Natural killer cell (primary cell): ENCODE measurements around the gene SKAP2. TPM values are rescaled to one million over a fixed set of nuclear protein-coding genes. Genes with fewer than 3 reads are reported as not detected.

Source experiments
- ATAC-seq, 3 donors: fragments of 150-1000 bp in 2 of 3; fragments of 200-7000 bp in 1 of 3; cut with Tn5 transposase; 1 replicate in 1 of 3; 2 replicates in 2 of 3; pipeline ENCODE4 v1.10.0; 2021; ENCODE audit warnings: mild to moderate bottlenecking in 2 of 3, moderate library complexity in 2 of 3
- DNase-seq, 2 donors: peaks; one replicate each; pipeline versions ENCODE4 v3.0.0 to v3.0.0-alpha.2; 2013 to 2021; ENCODE audit warnings: mixed read lengths in 1 of 2
- H3K27ac ChIP-seq: one replicate; pipeline ENCODE4 v1.5.1; 2013; ENCODE audit warnings: mild to moderate bottlenecking, low read length
- H3K27me3 ChIP-seq: one replicate; pipeline ENCODE4 v1.6.1; 2013; ENCODE audit warnings: low read length; ENCODE audit not compliant: control insufficient read depth, insufficient read depth
- H3K36me3 ChIP-seq: one replicate; pipeline ENCODE4 v1.6.1; 2013; ENCODE audit warnings: low read length; ENCODE audit not compliant: control insufficient read depth, insufficient read depth
- H3K4me1 ChIP-seq: one replicate; pipeline ENCODE4 v1.6.1; 2013; ENCODE audit warnings: low read length; ENCODE audit not compliant: control insufficient read depth, insufficient read depth
- H3K4me3 ChIP-seq: one replicate; pipeline ENCODE4 v1.5.1; 2013; ENCODE audit warnings: low read length
- H3K9me3 ChIP-seq: one replicate; pipeline ENCODE4 v1.6.1; 2013; ENCODE audit warnings: low read length; ENCODE audit not compliant: control insufficient read depth, insufficient read depth
- H3K27ac Mint-ChIP-seq, 2 donors: one replicate each; pipeline ENCODE4 v1.8.0; 2022; ENCODE audit warnings: mild to moderate bottlenecking in 2 of 2, mixed read lengths in 2 of 2, moderate library complexity in 1 of 2
- H3K27me3 Mint-ChIP-seq, 2 donors: one replicate each; pipeline ENCODE4 v1.8.0; 2022; ENCODE audit warnings: low read depth in 2 of 2, mixed read lengths in 2 of 2
- H3K36me3 Mint-ChIP-seq: one replicate; pipeline ENCODE4 v1.8.0; 2022; ENCODE audit warnings: mixed read lengths
- H3K4me1 Mint-ChIP-seq, 2 donors: one replicate each; pipeline ENCODE4 v1.8.0; 2022; ENCODE audit warnings: mixed read lengths in 2 of 2
- H3K4me3 Mint-ChIP-seq: one replicate; pipeline ENCODE4 v1.8.0; 2022; ENCODE audit warnings: mild to moderate bottlenecking, moderate library complexity, mixed read lengths
- H3K9me3 Mint-ChIP-seq, 2 donors: one replicate each; pipeline ENCODE4 v1.8.0; 2022; ENCODE audit warnings: mixed read lengths in 2 of 2
- WGBS: methylation state at CpG from one replicate; pipeline ENCODE4 v1.1.7; 2013; ENCODE audit warnings: missing lambda C conversion rate; ENCODE audit not compliant: insufficient coverage; 5-methylcytosine and 5-hydroxymethylcytosine counted together
- intact Hi-C: fragments of 100-400 bp; cut with micrococcal nuclease; formaldehyde crosslinking; loops from one replicate; pipeline ENCODE4 v1.14.2; 2022
- total RNA-seq, 4 donors: library from RNA; stranded (reverse); fragments of 120-200 nt in 1 of 4; gene quantifications; one replicate each; pipeline versions ENCODE4 v1.2.3 to v1.2.4, GENCODE V29; 2013 to 2022
- TF ChIP-seq, protein P1 (sequence below): fragments of 200-600 bp; IDR thresholded peaks from one replicate; pipeline ENCODE4 v1.8.0; 2022; ENCODE audit warnings: antibody characterized with exemption

Gene SKAP2
- total RNA-seq, 3 donors from 2014 or later (not counting 1 experiment from before 2014, with no cell fraction given): 26.8 to 42.4 (median 35.1) TPM

- Histone ChIP-seq H3K4me1 (no peaks in the 10 kb centered on the region), H3K27me3 (peaks cover 10% of the 10 kb centered on the region), H3K27ac (no peak overlapping the region), H3K4me3 (no peak overlapping the region), H3K9me3 (no peaks in the 10 kb centered on the region), H3K36me3 (no peaks in the 10 kb centered on the region)
- Mint-ChIP-seq H3K36me3 (no peaks in the 10 kb centered on the region), H3K4me1 (no peaks in the 10 kb centered on the region), H3K4me3 (no peak overlapping the region), H3K27me3 (peaks cover 18 to 50% of the 10 kb centered on the region in 2 donors), H3K27ac (no peak overlapping the region), H3K9me3 (no peaks in the 10 kb centered on the region)
- DNase-seq (no peak), ATAC-seq (no peak)
- TF ChIP-seq, protein P1, sequence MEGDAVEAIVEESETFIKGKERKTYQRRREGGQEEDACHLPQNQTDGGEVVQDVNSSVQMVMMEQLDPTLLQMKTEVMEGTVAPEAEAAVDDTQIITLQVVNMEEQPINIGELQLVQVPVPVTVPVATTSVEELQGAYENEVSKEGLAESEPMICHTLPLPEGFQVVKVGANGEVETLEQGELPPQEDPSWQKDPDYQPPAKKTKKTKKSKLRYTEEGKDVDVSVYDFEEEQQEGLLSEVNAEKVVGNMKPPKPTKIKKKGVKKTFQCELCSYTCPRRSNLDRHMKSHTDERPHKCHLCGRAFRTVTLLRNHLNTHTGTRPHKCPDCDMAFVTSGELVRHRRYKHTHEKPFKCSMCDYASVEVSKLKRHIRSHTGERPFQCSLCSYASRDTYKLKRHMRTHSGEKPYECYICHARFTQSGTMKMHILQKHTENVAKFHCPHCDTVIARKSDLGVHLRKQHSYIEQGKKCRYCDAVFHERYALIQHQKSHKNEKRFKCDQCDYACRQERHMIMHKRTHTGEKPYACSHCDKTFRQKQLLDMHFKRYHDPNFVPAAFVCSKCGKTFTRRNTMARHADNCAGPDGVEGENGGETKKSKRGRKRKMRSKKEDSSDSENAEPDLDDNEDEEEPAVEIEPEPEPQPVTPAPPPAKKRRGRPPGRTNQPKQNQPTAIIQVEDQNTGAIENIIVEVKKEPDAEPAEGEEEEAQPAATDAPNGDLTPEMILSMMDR: no peak
- no CpG with 5 or more reads among the region's 1 CpG for WGBS
- intact Hi-C loops: no loop called here
Observed at GRCh38 chr7:26897928-26898327, 33.5 kb upstream of the SKAP2 start.

GRCh38 chr7:26891400-26892350 lies 27.3 kb upstream of the SKAP2 start:
- DNase-seq (no peak), ATAC-seq (no peak)
- no peaks in the 10 kb centered on the region for H3K36me3 Mint-ChIP-seq
- H3K27me3 Mint-ChIP-seq: peaks cover 7 to 29% of the 10 kb centered on the region in 2 donors
- 64% methylated on average over 3 of the region's 3 CpGs for WGBS
- H3K4me3 Mint-ChIP-seq: no peak overlapping the region
- no peaks in the 10 kb centered on the region for H3K4me1 ChIP-seq
- no peaks in the 10 kb centered on the region for H3K9me3 ChIP-seq
- TF ChIP-seq, protein P1: no peak
- H3K4me3 ChIP-seq: no peak overlapping the region
- intact Hi-C loops: no loop called here
- H3K36me3 ChIP-seq: no peaks in the 10 kb centered on the region
- no peak overlapping the region for H3K27ac ChIP-seq
- no peaks in the 10 kb centered on the region for H3K4me1 Mint-ChIP-seq
- H3K27me3 ChIP-seq: peaks cover 2% of the 10 kb centered on the region
- H3K9me3 Mint-ChIP-seq: no peaks in the 10 kb centered on the region
- no peak overlapping the region for H3K27ac Mint-ChIP-seq

- peaks cover 2% of the 10 kb centered on the region for H3K27me3 ChIP-seq
- Mint-ChIP-seq H3K36me3 (peaks cover 13% of the 10 kb centered on the region), H3K9me3 (peaks cover 2 to 8% of the 10 kb centered on the region in 2 donors), H3K4me3 (no peak overlapping the region), H3K4me1 (no peaks in the 10 kb centered on the region), H3K27me3 (peaks cover 17 to 32% of the 10 kb centered on the region in 2 donors), H3K27ac (no peak overlapping the region)
- intact Hi-C loops: no loop called here
- TF ChIP-seq, protein P1: no peak
- DNase-seq (no peak), ATAC-seq (no peak)
- WGBS: no CpG with 5 or more reads among the region's 2 CpGs
- no peak overlapping the region for H3K27ac ChIP-seq
- H3K4me3 ChIP-seq: no peak overlapping the region
- no peaks in the 10 kb centered on the region for H3K9me3 ChIP-seq
- no peaks in the 10 kb centered on the region for H3K4me1 ChIP-seq
- no peaks in the 10 kb centered on the region for H3K36me3 ChIP-seq
Observed at GRCh38 chr7:26880852-26881251, 16.5 kb upstream of the SKAP2 start.
